ENCODE data around the gene PFDN6.

PFDN6 gene

GRCh38 chr6:33248932-33249731 lies 40.3 kb upstream of the PFDN6 start:
- TF ChIP-seq, protein P1, sequence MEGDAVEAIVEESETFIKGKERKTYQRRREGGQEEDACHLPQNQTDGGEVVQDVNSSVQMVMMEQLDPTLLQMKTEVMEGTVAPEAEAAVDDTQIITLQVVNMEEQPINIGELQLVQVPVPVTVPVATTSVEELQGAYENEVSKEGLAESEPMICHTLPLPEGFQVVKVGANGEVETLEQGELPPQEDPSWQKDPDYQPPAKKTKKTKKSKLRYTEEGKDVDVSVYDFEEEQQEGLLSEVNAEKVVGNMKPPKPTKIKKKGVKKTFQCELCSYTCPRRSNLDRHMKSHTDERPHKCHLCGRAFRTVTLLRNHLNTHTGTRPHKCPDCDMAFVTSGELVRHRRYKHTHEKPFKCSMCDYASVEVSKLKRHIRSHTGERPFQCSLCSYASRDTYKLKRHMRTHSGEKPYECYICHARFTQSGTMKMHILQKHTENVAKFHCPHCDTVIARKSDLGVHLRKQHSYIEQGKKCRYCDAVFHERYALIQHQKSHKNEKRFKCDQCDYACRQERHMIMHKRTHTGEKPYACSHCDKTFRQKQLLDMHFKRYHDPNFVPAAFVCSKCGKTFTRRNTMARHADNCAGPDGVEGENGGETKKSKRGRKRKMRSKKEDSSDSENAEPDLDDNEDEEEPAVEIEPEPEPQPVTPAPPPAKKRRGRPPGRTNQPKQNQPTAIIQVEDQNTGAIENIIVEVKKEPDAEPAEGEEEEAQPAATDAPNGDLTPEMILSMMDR (IDR thresholded peaks at IDR 0.05): no peak
- intact Hi-C loops (cut with DNase I; ENCODE audit: low total_unique reads): loop anchor here (5.0 kb wide), 4 partner anchors 37 to 237 kb away; no protein-coding TSS in a partner anchor

DNA sequence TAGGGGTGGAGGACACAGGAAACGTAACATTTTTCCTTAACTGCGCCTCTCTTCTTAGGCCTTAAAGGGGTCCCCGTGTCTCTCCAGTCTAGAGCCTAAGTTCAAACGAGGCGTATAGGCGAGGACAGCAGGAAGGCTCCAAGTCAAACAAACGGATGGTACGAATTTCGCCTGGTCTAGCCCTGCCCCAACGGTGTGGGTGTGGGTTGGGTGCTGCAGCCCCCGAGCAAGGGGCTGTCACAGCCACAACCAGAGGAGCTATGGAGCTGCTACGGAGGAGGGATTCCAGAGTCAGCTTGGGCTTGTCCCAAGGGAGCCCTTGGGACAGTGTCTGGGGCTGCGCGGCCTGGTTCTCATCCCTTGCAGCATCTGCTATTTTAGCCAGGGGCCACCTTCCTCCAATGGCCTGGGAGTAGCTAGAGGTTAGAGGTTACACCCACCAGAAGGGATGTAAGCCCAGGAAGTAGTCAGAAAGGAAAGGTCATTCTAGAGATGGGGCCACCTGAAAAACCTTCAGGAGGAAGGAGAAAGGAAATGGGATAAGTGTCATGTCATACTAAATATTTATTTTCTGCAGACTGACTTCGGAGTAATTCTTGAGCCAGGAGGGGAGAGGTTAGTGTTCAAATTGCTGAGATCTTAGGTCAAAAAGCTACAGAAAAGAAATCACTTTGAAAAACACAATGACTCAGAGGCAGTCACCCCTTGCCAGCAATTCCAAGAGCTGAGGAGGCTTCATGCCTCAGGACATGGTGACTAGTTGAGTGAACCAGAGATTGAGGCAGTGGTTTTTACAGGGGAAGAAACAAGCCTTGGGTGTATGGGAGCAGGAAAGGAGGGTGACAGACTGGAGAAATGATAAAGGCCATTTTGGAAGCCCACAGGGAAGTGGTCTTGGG lies 39.4 kb upstream of the PFDN6 start:
- intact Hi-C loops (cut with DNase I; ENCODE audit: low total_unique reads): loop anchor here (5.0 kb wide), 4 partner anchors 38 to 238 kb away; no protein-coding TSS in a partner anchor
- DNase-seq: peak in 1 of 2 donors; percentile 70
- TF ChIP-seq, protein P1 (IDR thresholded peaks at IDR 0.05): no peak
- Histone ChIP-seq H3K9me3 (no peaks in the 10 kb centered on the region), H3K27me3 (peaks cover 0 to 14% of the 10 kb centered on the region in 2 donors), H3K36me3 (peaks cover 5 to 19% (median 6%) of the 10 kb centered on the region in 3 donors), H3K27ac (peak overlapping the region; percentile 92 to 97), H3K4me1 (peaks cover 0 to 28% (median 20%) of the 10 kb centered on the region in 4 donors), H3K4me3 (peak overlapping the region; percentile 58 to 79)

More at GRCh38 chr6:33248932-33249731, 40.3 kb upstream of the PFDN6 start:
- DNase-seq: peak; percentile 98 to 99
- Histone ChIP-seq H3K27ac (peak overlapping the region; percentile 92 to 97), H3K27me3 (peaks cover 0 to 17% of the 10 kb centered on the region in 2 donors), H3K4me3 (peak overlapping the region; percentile 58 to 79), H3K9me3 (no peaks in the 10 kb centered on the region), H3K36me3 (peaks cover 5 to 19% (median 6%) of the 10 kb centered on the region in 3 donors), H3K4me1 (peaks cover 0 to 28% (median 20%) of the 10 kb centered on the region in 4 donors)

- no peak overlapping the region for H3K4me3 ChIP-seq
- DNase-seq: peak in 1 of 2 donors; percentile 60
- peaks cover 5 to 19% (median 6%) of the 10 kb centered on the region in 3 donors for H3K36me3 ChIP-seq
- intact Hi-C loops (cut with DNase I; ENCODE audit: low total_unique reads): no loop called here
- H3K27ac ChIP-seq: peak overlapping the region; percentile 92 to 97
- TF ChIP-seq, protein P1 (IDR thresholded peaks at IDR 0.05): no peak
- H3K27me3 ChIP-seq: peaks cover 0 to 7% of the 10 kb centered on the region in 2 donors
- H3K9me3 ChIP-seq: no peaks in the 10 kb centered on the region
- peaks cover 0 to 28% (median 20%) of the 10 kb centered on the region in 4 donors for H3K4me1 ChIP-seq
Observed at GRCh38 chr6:33250731-33251130, 38.7 kb upstream of the PFDN6 start.

DNA sequence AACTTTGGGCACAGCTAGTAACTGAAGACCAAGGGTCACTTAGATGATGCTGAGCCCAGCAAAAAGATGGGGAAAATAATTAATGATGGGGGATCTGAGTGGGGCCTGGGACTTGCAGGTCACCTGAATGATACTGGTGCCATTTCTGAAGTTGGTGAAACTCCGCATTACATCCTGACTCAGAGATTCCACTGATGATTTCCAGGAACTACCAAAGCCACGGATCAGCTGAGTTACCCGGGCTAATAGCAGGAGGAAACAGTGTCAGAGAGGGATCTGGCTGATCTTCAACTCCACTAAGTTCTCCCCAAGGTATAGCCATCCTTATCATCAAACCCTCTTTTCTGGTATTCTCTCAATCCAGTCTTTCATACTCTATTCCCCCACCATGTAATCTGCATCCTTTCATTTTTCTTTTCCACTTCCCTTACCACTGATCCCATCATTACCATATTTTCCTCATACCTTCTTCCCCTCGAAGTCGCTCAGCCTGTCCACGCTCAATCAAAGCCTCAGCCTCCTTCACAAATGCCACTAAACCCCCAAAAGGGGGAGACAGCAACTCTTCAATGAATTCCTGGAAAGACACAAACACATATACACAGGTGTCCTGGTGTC lies 37.9 kb upstream of the PFDN6 start:
- Histone ChIP-seq H3K27me3 (no peaks in the 10 kb centered on the region), H3K9me3 (no peaks in the 10 kb centered on the region), H3K4me3 (no peak overlapping the region), H3K4me1 (peaks cover 0 to 28% (median 20%) of the 10 kb centered on the region in 4 donors), H3K27ac (no peak overlapping the region), H3K36me3 (peaks cover 5 to 19% (median 6%) of the 10 kb centered on the region in 3 donors)
- TF ChIP-seq, protein P1 (IDR thresholded peaks at IDR 0.05): no peak
- peak in 1 of 2 donors; percentile 3 for DNase-seq
- intact Hi-C loops (cut with DNase I; ENCODE audit: low total_unique reads): no loop called here

DNA sequence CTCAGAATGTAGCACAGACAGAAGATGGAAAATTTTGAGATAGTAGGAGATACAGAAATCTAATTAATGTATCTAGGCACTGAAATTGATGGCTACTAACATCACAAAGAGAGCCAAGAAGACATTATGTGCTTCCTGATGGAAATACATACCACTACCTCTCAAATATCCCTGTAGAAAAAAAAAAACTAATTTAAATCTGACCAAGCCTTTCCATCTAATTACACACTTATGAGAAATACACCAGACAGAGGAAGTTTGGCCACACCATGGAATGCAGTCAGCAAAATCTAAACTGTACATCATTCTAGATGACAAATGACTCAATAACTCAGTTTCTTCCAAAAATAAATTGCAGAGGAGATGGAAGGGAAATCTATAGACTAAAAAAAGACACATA lies 36.6 kb upstream of the PFDN6 start:
- intact Hi-C loops (cut with DNase I; ENCODE audit: low total_unique reads): no loop called here
- no peaks in the 10 kb centered on the region for H3K9me3 ChIP-seq
- peaks cover 5 to 28% (median 11%) of the 10 kb centered on the region in 3 donors for H3K36me3 ChIP-seq
- TF ChIP-seq, protein P1 (IDR thresholded peaks at IDR 0.05): no peak
- no peak for DNase-seq
- H3K4me3 ChIP-seq: no peak overlapping the region
- H3K27ac ChIP-seq: no peak overlapping the region
- H3K27me3 ChIP-seq: no peaks in the 10 kb centered on the region
- H3K4me1 ChIP-seq: peaks cover 0 to 28% (median 20%) of the 10 kb centered on the region in 4 donors

Data from tibial artery (tissue), 4 donors.